ENCODE results near the gene XRCC5.

DNA sequence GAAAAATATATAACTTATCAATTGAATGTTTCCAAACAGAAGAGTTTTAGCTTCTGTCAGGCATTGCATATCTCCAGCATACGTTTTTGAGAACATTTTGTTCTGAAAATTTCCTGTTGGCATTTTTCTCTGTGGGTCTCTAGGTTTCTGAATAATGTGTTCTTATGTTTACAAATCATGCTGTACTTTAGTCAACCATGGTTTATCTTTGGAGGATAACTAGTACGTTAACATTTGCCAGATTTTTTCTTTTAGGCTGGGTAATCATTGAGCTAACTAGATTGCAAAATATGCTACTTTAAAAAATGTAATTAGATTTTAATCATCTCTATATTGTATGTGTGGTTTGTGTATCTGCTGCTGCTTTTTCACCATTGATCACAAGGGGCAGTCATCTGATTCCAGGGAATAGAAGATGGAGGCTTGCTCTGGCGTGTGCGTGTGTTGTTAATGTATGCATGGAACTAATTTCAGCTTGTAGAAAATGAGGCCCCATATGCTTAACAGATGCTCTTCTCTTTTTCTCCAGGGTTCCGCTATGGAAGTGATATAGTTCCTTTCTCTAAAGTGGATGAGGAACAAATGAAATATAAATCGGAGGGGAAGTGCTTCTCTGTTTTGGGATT, 21.3 kb downstream of the XRCC5 start:
- no peak for TF ChIP-seq ZNF274 (IDR thresholded peaks at IDR 0.05; ENCODE audit: low read depth, low read length)
- no peak for TF ChIP-seq YY1 (IDR thresholded peaks at IDR 0.05; ENCODE audit: insufficient read depth, insufficient read length)
- TF ChIP-seq SUZ12 (IDR thresholded peaks at IDR 0.05; ENCODE audit: extremely low read depth, insufficient read depth, insufficient read length): no peak
